Effector memory CD4-positive, alpha-beta T cell (primary cell): ENCODE results near the gene PITPNM3.

Experiments used
- DNase-seq, 3 donors: peaks; one replicate each; pipeline ENCODE4 v3.0.0-alpha.2; 2020
- H3K27ac ChIP-seq: 2 replicates; pipeline ENCODE4 v1.7.0; 2013; ENCODE audit warnings: mild to moderate bottlenecking, low read length, moderate library complexity; ENCODE audit not compliant: insufficient read depth, poor library complexity, severe bottlenecking
- H3K27me3 ChIP-seq: replicated peaks from 2 replicates; pipeline ENCODE4 v1.7.0; 2013; ENCODE audit warnings: mild to moderate bottlenecking, low read length; ENCODE audit not compliant: insufficient read depth, control insufficient read depth, poor library complexity, severe bottlenecking
- H3K36me3 ChIP-seq: 2 replicates; pipeline ENCODE4 v1.7.0; 2013; ENCODE audit warnings: mild to moderate bottlenecking, low read length, moderate library complexity; ENCODE audit not compliant: control insufficient read depth, insufficient read depth
- H3K4me1 ChIP-seq: 2 replicates; pipeline ENCODE4 v1.7.0; 2013; ENCODE audit warnings: low read length, mild to moderate bottlenecking; ENCODE audit not compliant: control insufficient read depth, insufficient read depth, poor library complexity, severe bottlenecking
- H3K4me3 ChIP-seq: 2 replicates; pipeline ENCODE4 v1.7.0; 2013; ENCODE audit warnings: low read length, low read depth, mild to moderate bottlenecking; ENCODE audit not compliant: insufficient read depth, poor library complexity, severe bottlenecking
- H3K9me3 ChIP-seq: 2 replicates; pipeline ENCODE4 v1.7.0; 2013; ENCODE audit warnings: mild to moderate bottlenecking, low read length, moderate library complexity; ENCODE audit not compliant: control insufficient read depth

PITPNM3 gene

DNA sequence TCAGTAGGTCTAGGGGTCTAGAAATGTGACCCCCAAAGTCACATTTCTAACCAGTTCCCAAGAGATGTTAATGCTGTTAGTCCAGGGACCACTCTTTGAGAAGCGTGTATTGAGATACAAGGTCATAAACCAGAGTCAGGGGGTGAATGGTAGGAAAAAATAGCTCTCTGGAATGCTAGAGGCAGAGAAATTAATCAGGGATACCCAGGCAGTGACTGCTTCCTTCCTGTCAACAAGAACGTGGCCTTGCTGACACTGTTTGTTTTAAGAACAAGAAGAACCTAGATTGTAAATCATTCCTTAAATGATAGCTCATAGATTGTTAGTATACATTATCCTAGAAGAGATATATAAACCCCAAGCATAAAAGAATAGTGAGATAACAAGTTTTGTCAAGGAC lies 43.8 kb downstream of the PITPNM3 start:
- H3K4me3 ChIP-seq = no peak overlapping the region
- no peaks in the 10 kb centered on the region for H3K9me3 ChIP-seq
- H3K27ac ChIP-seq = no peak overlapping the region
- DNase-seq = no peak
- no peaks in the 10 kb centered on the region for H3K27me3 ChIP-seq
- H3K4me1 ChIP-seq = no peaks in the 10 kb centered on the region
- H3K36me3 ChIP-seq = no peaks in the 10 kb centered on the region

DNA sequence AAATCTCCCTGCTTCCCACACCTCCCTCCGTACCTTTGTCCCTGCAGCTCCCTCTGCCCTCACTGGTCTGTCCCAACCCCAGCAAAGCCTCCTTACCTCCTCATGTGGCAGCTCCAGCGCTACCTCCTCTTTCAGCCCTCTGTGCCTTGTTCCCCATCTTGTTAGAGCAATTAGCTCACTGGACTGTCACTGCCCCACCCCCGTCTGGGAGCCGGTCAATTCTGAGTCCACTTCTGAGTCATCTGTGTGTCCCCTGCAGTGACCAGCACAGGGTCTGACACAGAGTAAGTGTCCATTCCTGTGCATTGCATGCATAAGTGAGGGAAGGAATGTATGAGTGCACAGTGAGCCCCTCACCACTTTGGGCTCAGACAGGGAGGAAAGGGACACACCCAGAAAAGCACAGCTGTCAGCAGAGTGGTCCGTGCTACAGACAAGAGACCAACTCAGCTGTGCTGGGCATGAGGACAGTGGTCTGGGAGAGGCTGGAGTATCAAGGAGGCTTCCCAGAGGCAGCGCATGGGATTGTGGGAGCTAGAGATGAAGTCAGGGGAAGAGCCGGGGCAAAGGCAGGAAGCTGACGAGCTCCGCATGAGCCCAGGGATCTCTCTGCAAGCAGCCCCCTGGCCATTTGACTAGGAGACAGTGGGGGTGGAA lies 45.9 kb downstream of the PITPNM3 start:
- Histone ChIP-seq H3K36me3 (no peaks in the 10 kb centered on the region), H3K4me1 (no peaks in the 10 kb centered on the region), H3K27ac (no peak overlapping the region), H3K9me3 (no peaks in the 10 kb centered on the region), H3K4me3 (no peak overlapping the region), H3K27me3 (no peaks in the 10 kb centered on the region)
- DNase-seq = no peak

- Histone ChIP-seq H3K4me3 (no peak overlapping the region), H3K4me1 (no peaks in the 10 kb centered on the region), H3K27me3 (no peaks in the 10 kb centered on the region), H3K9me3 (no peaks in the 10 kb centered on the region), H3K27ac (no peak overlapping the region), H3K36me3 (no peaks in the 10 kb centered on the region)
- DNase-seq = no peak
Measured at GRCh38 chr17:6509921-6510320, 46.4 kb downstream of the PITPNM3 start.

DNA sequence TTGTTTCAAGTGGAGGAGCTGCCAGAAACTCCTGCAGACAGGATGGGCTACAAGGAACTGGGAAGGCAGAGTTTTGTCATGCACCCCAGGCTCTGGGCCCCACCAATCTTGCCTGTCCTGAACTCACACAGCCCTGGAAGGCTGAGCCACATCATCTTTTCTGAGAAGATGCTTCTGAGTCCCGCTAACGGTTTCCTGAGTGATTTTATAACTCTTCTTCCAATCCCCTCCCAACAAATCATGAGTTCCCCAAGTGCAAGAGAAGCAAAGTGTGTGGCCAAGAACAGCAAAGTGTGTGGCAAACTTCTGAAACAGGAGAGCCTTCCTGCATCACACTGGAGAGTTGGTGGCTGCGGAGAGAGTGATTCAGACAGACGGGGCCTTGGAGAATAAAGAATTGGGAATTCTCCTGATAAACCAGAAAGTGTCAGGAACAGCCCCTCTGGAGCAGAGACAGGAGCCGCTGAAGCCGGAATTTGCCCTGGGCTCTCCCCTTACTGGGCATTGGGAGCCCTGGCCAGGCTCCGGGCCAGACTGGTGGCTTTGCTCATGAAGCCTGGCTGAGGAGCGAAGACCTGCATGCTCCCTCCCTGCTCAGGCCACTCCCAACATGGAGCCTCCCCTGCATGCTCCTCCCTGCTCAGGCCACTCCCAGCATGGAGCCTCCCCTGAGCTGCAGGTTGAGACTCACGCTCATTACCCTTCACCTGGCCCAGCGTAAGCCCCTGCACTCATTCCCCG lies 47.2 kb downstream of the PITPNM3 start:
- H3K27me3 ChIP-seq = no peaks in the 10 kb centered on the region
- no peak for DNase-seq
- no peak overlapping the region for H3K4me3 ChIP-seq
- no peaks in the 10 kb centered on the region for H3K36me3 ChIP-seq
- no peaks in the 10 kb centered on the region for H3K4me1 ChIP-seq
- H3K9me3 ChIP-seq = no peaks in the 10 kb centered on the region
- H3K27ac ChIP-seq = no peak overlapping the region

DNA sequence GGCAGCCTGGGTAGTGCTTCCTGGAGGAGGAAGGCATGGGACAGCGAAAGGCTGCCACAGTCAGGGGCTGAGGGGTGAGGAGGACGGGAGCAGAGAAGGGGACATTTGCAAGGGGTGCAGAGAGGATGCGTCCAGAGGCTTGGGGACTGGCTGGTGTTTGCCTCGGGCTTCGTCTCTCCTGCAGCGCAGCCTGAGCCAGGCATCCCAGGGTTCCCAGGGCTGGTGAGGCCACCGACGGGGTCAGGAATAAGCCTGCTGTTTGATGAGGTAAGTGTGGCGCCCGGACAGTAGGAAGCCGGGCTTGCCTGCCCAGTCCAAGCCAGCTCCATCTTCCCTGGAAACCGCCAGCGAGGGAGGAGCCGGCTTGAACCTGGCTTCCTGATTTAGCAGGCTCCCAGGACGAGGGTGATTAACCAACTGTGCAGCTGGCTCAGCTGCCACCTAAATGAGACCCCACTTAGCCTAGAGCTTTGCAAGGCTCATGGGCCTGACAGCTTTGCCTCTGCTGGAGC lies 47.8 kb downstream of the PITPNM3 start:
- Histone ChIP-seq H3K27me3 (no peaks in the 10 kb centered on the region), H3K9me3 (no peaks in the 10 kb centered on the region), H3K36me3 (no peaks in the 10 kb centered on the region), H3K4me1 (no peaks in the 10 kb centered on the region), H3K27ac (no peak overlapping the region), H3K4me3 (no peak overlapping the region)
- DNase-seq = no peak

DNA sequence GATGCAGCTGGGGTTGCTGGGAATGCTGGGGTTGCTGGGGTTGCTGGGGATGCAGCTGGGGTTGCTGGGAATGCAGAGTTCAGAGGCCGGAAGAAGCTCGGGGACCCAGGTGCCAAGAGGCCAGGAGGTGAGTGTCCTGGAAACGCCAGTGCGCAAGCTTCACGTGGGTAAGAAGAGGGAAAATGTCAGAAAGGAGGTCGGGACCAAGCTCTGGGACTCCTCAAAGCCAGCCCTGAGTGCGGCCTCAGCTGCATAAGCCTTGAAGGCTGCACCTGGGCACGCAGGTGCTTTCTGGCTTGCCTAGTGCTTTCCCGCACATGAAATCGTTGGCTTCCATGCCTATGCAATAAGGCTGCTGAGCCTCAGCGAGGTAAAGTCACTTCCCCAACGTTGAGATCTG lies 48.3 kb downstream of the PITPNM3 start:
- Histone ChIP-seq H3K27ac (no peak overlapping the region), H3K4me1 (no peaks in the 10 kb centered on the region), H3K27me3 (no peaks in the 10 kb centered on the region), H3K4me3 (no peak overlapping the region), H3K9me3 (no peaks in the 10 kb centered on the region), H3K36me3 (no peaks in the 10 kb centered on the region)
- no peak for DNase-seq

DNA sequence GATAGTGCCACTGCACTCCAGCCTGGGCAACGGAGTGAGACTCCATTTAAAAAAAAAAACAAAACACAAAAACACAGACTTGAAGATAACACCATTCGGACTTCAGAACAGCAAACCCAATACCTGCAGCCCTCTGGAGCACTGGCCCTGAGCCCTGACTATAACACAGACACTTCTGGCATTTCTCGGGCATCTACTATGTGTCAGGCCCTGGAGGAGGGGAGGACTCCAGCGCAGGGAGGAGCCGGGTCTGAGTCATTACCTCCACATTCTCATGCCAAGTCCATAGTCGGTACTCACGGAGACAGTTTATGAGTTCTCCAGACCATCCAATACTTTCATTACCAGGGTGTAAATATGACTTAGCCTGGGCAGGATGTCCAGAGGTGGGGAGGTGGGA lies 48.8 kb downstream of the PITPNM3 start:
- no peak overlapping the region for H3K4me3 ChIP-seq
- no peak overlapping the region for H3K27ac ChIP-seq
- DNase-seq = no peak
- no peaks in the 10 kb centered on the region for H3K9me3 ChIP-seq
- no peaks in the 10 kb centered on the region for H3K4me1 ChIP-seq
- H3K27me3 ChIP-seq = no peaks in the 10 kb centered on the region
- no peaks in the 10 kb centered on the region for H3K36me3 ChIP-seq

DNA sequence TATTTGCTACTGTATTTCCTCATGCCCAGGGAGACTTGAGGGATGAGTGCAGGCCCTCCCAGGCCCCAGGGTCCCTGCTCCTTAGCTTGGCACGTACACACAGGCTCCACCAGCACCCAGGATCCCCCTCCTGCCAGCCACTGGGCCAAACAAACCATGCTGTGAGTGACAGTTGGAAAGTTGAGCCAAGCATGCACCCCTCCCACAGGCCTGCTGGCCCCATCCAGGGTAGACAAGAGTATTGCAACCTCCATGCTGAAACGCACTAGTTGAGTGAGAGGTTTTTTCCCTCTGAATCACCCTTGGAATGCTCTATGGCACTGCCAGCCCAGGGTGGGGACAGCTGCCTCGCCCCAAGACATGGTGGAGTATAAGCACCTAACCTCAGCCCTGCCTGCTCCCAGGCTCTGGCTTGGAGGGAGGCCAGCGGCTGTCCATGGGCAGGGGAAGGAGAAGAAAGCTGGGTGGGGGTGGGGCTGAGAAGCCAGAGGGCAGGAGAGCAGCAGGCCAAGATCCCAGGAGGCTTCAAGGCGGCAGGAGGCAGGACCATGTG lies 49.6 kb downstream of the PITPNM3 start:
- no peak overlapping the region for H3K27ac ChIP-seq
- H3K9me3 ChIP-seq = no peaks in the 10 kb centered on the region
- no peaks in the 10 kb centered on the region for H3K4me1 ChIP-seq
- DNase-seq = no peak
- no peak overlapping the region for H3K4me3 ChIP-seq
- no peaks in the 10 kb centered on the region for H3K36me3 ChIP-seq
- no peaks in the 10 kb centered on the region for H3K27me3 ChIP-seq

DNA sequence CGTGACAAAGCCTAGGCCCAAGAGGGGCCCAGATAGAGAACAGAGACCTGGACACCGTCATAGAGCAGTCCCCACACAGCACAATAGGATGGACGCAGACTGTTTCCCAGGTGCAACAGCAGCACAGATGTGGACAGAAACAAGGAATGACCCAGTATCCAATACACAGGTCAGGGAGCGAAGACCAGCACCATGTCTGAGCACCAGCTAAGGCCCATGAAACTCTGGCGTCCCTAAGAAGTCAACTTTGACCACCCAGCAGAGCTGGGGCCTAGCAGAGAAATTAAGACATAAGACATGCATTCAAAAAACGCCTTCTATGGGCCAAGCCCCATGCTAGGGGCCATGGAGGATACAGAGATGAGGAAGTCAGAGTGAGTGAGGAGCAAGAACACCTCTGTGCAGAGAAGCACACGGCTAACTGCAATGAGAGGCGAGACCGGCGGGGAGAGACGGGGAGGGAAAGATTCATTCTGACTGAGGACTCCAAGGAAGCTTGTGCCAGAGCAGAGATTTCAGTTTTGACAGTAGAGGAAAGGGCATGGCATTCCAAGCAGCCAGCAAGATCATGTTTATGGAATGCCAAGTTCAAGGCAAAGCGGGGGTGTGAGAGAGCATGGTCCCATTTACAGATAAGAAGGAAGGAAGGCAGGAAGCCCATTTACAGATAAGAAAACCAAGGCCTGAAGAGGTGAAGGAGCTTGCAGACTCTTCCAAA lies 50.8 kb downstream of the PITPNM3 start:
- H3K36me3 ChIP-seq = no peaks in the 10 kb centered on the region
- no peaks in the 10 kb centered on the region for H3K9me3 ChIP-seq
- DNase-seq = no peak
- no peak overlapping the region for H3K27ac ChIP-seq
- H3K4me1 ChIP-seq = no peaks in the 10 kb centered on the region
- H3K4me3 ChIP-seq = no peak overlapping the region
- no peaks in the 10 kb centered on the region for H3K27me3 ChIP-seq
